ENCODE measurements around the gene FILIP1.

The FILIP1 gene

GRCh38 chr6:75344455-75344854, 149.1 kb downstream of the FILIP1 start:
- no peak for TF ChIP-seq SIN3A (IDR thresholded peaks at IDR 0.05; ENCODE audit: borderline replicate concordance, insufficient read depth, low read length)

GRCh38 chr6:75344021-75344420, 149.6 kb downstream of the FILIP1 start:
- TF ChIP-seq POLR2AphosphoS5 (IDR thresholded peaks at IDR 0.05; ENCODE audit: low read depth, low read length) (no peak), SIN3A (IDR thresholded peaks at IDR 0.05; ENCODE audit: borderline replicate concordance, insufficient read depth, low read length) (no peak), FOXP2 (optimal IDR thresholded peaks at IDR 0.05; ENCODE audit: borderline replicate concordance, extremely low read depth, extremely low read length, insufficient read depth) (no peak)

- TF ChIP-seq REST (IDR thresholded peaks at IDR 0.05; ENCODE audit: insufficient read depth in 1 of 2, low read depth in 2 of 2, low read length in 2 of 2) (no peak), TAF1 (IDR thresholded peaks at IDR 0.05; ENCODE audit: borderline replicate concordance, insufficient read depth, low read length) (no peak), SIN3A (IDR thresholded peaks at IDR 0.05; ENCODE audit: borderline replicate concordance, insufficient read depth, low read length) (no peak), POLR2AphosphoS5 (IDR thresholded peaks at IDR 0.05; ENCODE audit: low read depth, low read length) (no peak), FOXP2 (optimal IDR thresholded peaks at IDR 0.05; ENCODE audit: borderline replicate concordance, extremely low read depth, extremely low read length, insufficient read depth) (no peak)
Measured at GRCh38 chr6:75337835-75338580, 155.6 kb downstream of the FILIP1 start.

GRCh38 chr6:75334266-75335040, 159.1 kb downstream of the FILIP1 start:
- no peak for TF ChIP-seq POLR2AphosphoS5 (IDR thresholded peaks at IDR 0.05; ENCODE audit: low read depth, low read length)
- no peak for TF ChIP-seq TAF1 (IDR thresholded peaks at IDR 0.05; ENCODE audit: borderline replicate concordance, insufficient read depth, low read length)
- TF ChIP-seq FOXP2 (optimal IDR thresholded peaks at IDR 0.05; ENCODE audit: borderline replicate concordance, extremely low read depth, extremely low read length, insufficient read depth): no peak
- no peak for TF ChIP-seq SIN3A (IDR thresholded peaks at IDR 0.05; ENCODE audit: borderline replicate concordance, insufficient read depth, low read length)
- TF ChIP-seq REST (IDR thresholded peaks at IDR 0.05; ENCODE audit: insufficient read depth in 1 of 2, low read depth in 2 of 2, low read length in 2 of 2): no peak

- no peak for TF ChIP-seq POLR2AphosphoS5 (IDR thresholded peaks at IDR 0.05; ENCODE audit: low read depth, low read length)
- no peak for TF ChIP-seq REST (IDR thresholded peaks at IDR 0.05; ENCODE audit: insufficient read depth in 1 of 2, low read depth in 2 of 2, low read length in 2 of 2)
- no peak for TF ChIP-seq SIN3A (IDR thresholded peaks at IDR 0.05; ENCODE audit: borderline replicate concordance, insufficient read depth, low read length)
- no peak for TF ChIP-seq TAF1 (IDR thresholded peaks at IDR 0.05; ENCODE audit: borderline replicate concordance, insufficient read depth, low read length)
- no peak for TF ChIP-seq FOXP2 (optimal IDR thresholded peaks at IDR 0.05; ENCODE audit: borderline replicate concordance, extremely low read depth, extremely low read length, insufficient read depth)
Measured at GRCh38 chr6:75333676-75334200, 159.9 kb downstream of the FILIP1 start.

GRCh38 chr6:75331151-75331550, 162.4 kb downstream of the FILIP1 start:
- TF ChIP-seq REST (IDR thresholded peaks at IDR 0.05; ENCODE audit: insufficient read depth in 1 of 2, low read depth in 2 of 2, low read length in 2 of 2): no peak
- no peak for TF ChIP-seq FOXP2 (optimal IDR thresholded peaks at IDR 0.05; ENCODE audit: borderline replicate concordance, extremely low read depth, extremely low read length, insufficient read depth)
- no peak for TF ChIP-seq SIN3A (IDR thresholded peaks at IDR 0.05; ENCODE audit: borderline replicate concordance, insufficient read depth, low read length)
- no peak for TF ChIP-seq POLR2AphosphoS5 (IDR thresholded peaks at IDR 0.05; ENCODE audit: low read depth, low read length)
- no peak for TF ChIP-seq TAF1 (IDR thresholded peaks at IDR 0.05; ENCODE audit: borderline replicate concordance, insufficient read depth, low read length)

Measured in PFSK-1 (cell line).